Smooth muscle cell (in vitro differentiated cells): ENCODE data around the gene ZMAT2. TPM values are rescaled to one million over a fixed set of nuclear protein-coding genes. Genes with fewer than 3 reads are reported as not detected.
"Not testable (repeated sequence)": the region's sequence is repeated elsewhere in the genome, so short reads cannot be mapped to it uniquely, and the experiment has no call there.

Experiments
- DNase-seq: peaks from one replicate; lab custom pipeline; 2025; ENCODE audit not compliant: unreplicated experiment; lab: John Stamatoyannopoulos, UW
- H2AFZ ChIP-seq: fragments of 200-600 bp; sonication (generic); 2 replicates; pipeline ENCODE4 v1.6.0; 2016; ENCODE audit warnings: antibody characterized with exemption, low read depth, mild to moderate bottlenecking
- H3F3A ChIP-seq: fragments of 200-600 bp; sonication (generic); 2 replicates; pipeline ENCODE4 v1.6.0; 2017; ENCODE audit warnings: antibody characterized with exemption, low read depth
- H3K27ac ChIP-seq: fragments of 200-600 bp; sonication (generic); 2 replicates; pipeline ENCODE4 v1.5.1; 2016; ENCODE audit warnings: low read depth, mild to moderate bottlenecking
- H3K27me3 ChIP-seq: fragments of 200-600 bp; sonication (generic); 2 replicates; pipeline ENCODE4 v1.6.1; 2016; ENCODE audit warnings: low read depth, mild to moderate bottlenecking
- H3K36me3 ChIP-seq: fragments of 200-600 bp; sonication (generic); 2 replicates; pipeline ENCODE4 v1.5.1; 2016; ENCODE audit warnings: low read depth
- H3K4me1 ChIP-seq: fragments of 200-600 bp; sonication (generic); 2 replicates; pipeline ENCODE4 v1.5.1; 2016; ENCODE audit warnings: low read depth
- H3K4me2 ChIP-seq: fragments of 200-600 bp; sonication (generic); 2 replicates; pipeline ENCODE4 v1.6.0; 2016; ENCODE audit warnings: mild to moderate bottlenecking
- H3K4me3 ChIP-seq: fragments of 200-600 bp; sonication (generic); 2 replicates; pipeline ENCODE4 v1.5.1; 2016; ENCODE audit warnings: mild to moderate bottlenecking
- H3K79me2 ChIP-seq: fragments of 200-600 bp; sonication (generic); 2 replicates; pipeline ENCODE4 v1.6.0; 2016; ENCODE audit warnings: low read depth, mild to moderate bottlenecking
- H3K9ac ChIP-seq: fragments of 200-600 bp; sonication (generic); 2 replicates; pipeline ENCODE4 v1.6.0; 2016; ENCODE audit warnings: low read depth
- H3K9me3 ChIP-seq: fragments of 200-600 bp; sonication (generic); replicated peaks from 2 replicates; pipeline ENCODE4 v1.5.1; 2016; ENCODE audit warnings: low read depth
- H4K20me1 ChIP-seq: fragments of 200-600 bp; sonication (generic); 2 replicates; pipeline ENCODE4 v1.6.0; 2016; ENCODE audit warnings: low read depth
- WGBS: methylation state at CpG from one replicate; pipeline ENCODE4 v1.1.7; 2016; ENCODE audit warnings: low lambda C conversion rate; 5-methylcytosine and 5-hydroxymethylcytosine counted together
- polyA plus RNA-seq: library from polyadenylated mRNA; unstranded; fragments of >200 nt; fragmentation: Nextera tagmentation; extraction: Ambion mirVana; gene quantifications from 2 replicates; pipeline ENCODE4 v1.2.1, GENCODE V29; 2016
- total RNA-seq: library from RNA; depleted of rRNA; stranded (reverse); fragments of >200 nt; gene quantifications from 2 replicates; pipeline ENCODE4 v1.2.3, GENCODE V29; 2014
- TF ChIP-seq, protein P1 (sequence below): fragments of 200-600 bp; sonication (generic); IDR thresholded peaks from 2 replicates; pipeline ENCODE4 v1.5.1; 2017; ENCODE audit warnings: borderline replicate concordance, mild to moderate bottlenecking, antibody characterized with exemption; ENCODE audit not compliant: insufficient read depth, poor library complexity, severe bottlenecking

ZMAT2 gene
- total and polyA plus RNA-seq, 2 experiments from 2014 or later, result 32.9 to 34.6 TPM

- peaks cover 9% of the 10 kb centered on the region for H3K36me3 ChIP-seq
- TF ChIP-seq, protein P1, sequence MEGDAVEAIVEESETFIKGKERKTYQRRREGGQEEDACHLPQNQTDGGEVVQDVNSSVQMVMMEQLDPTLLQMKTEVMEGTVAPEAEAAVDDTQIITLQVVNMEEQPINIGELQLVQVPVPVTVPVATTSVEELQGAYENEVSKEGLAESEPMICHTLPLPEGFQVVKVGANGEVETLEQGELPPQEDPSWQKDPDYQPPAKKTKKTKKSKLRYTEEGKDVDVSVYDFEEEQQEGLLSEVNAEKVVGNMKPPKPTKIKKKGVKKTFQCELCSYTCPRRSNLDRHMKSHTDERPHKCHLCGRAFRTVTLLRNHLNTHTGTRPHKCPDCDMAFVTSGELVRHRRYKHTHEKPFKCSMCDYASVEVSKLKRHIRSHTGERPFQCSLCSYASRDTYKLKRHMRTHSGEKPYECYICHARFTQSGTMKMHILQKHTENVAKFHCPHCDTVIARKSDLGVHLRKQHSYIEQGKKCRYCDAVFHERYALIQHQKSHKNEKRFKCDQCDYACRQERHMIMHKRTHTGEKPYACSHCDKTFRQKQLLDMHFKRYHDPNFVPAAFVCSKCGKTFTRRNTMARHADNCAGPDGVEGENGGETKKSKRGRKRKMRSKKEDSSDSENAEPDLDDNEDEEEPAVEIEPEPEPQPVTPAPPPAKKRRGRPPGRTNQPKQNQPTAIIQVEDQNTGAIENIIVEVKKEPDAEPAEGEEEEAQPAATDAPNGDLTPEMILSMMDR, result no peak
- WGBS, result under 1% methylated on average over 54 of the region's 54 CpGs
Measured at GRCh38 chr5:140664359-140665119, 35.7 kb upstream of the ZMAT2 start, which contains the start of gene WDR55. Gene WDR55 (plus strand): TSS chr5:140664904. CDS start chr5:140664913, 9 bp downstream.

DNA sequence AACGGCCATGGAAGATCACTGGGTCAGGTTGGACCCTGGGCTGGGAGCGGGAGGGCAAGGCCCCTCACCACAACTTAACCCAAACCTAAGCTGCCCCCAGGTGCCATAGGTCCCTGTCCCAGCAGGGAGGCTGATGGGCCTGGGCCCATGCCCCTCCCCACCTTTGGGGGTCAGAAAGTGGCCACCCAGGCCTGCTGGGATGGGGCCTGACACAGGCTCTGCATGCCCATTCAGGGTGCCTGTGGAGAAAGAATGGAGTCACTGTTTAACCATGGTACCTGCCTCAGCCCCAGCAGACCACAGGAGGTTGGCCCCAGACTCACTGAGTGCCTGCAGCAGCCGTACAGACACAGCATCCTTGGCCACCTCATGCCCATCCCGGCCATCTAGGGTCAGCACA is 29.2 kb upstream of the ZMAT2 start:
- Histone ChIP-seq H3F3A (peaks cover 12% of the 10 kb centered on the region), H3K79me2 (peaks cover 17% of the 10 kb centered on the region)
- H3K27me3 ChIP-seq, H3K9ac ChIP-seq, H3K4me1 ChIP-seq, H3K27ac ChIP-seq, H3K4me3 ChIP-seq, DNase-seq, H3K36me3 ChIP-seq, H3K4me2 ChIP-seq, H3K9me3 ChIP-seq, H4K20me1 ChIP-seq, H2AFZ ChIP-seq: not testable (repeated sequence)
- WGBS, result 88% methylated on average over 2 of the region's 4 CpGs

More at GRCh38 chr5:140664359-140665119, 35.7 kb upstream of the ZMAT2 start, which contains the start of gene WDR55:
- H3K9me3 ChIP-seq, result no peaks in the 10 kb centered on the region
- peak within 1 kb of the TSS; percentile 66 for H3K9ac ChIP-seq
- no peaks in the 10 kb centered on the region for H3K27me3 ChIP-seq
- H4K20me1 ChIP-seq, result peaks cover 6% of the 10 kb centered on the region
- peak within 1 kb of the TSS; percentile 82 for H3K4me3 ChIP-seq
- peaks cover 10% of the 10 kb centered on the region for H3F3A ChIP-seq
- H3K4me1 ChIP-seq, result peaks cover 4% of the 10 kb centered on the region
- H3K4me2 ChIP-seq, result peak within 1 kb of the TSS; percentile 85
- peak within 1 kb of the TSS; percentile 53 for H2AFZ ChIP-seq
- peak; percentile 86 for DNase-seq
- peak within 1 kb of the TSS; percentile 81 for H3K27ac ChIP-seq
- H3K79me2 ChIP-seq, result peaks cover 29% of the 10 kb centered on the region

DNA sequence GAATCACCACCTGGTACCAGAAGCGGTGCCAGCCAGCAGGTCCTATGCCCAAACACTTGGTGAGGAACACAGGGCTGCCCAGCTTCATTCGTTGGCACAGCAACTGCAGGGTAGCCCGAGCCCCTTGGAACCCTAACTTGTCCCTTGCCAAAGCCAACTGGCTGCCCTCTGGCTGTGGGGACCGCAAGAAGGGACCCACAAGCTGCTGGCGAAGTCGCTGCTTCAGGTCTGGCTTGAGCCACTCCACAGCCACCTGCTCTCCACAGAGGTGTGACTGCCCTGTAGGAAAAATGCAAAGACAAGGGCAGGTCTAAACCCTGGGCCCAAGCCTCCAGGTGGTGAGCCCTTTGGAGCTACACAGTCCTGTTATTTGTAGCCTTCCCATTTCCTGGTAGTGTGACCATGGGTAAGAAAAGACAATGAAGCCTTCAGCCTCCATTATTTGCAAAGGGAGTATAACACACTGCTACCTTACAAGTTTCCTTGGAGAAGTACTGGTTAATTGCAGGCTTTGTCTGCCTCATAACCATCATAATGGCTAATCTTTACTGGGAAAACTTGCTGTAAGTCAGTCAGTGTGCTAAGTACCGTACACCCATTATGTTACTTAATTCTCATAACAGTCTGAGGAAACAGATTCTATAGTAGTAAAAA is 28.6 kb upstream of the ZMAT2 start:
- Histone ChIP-seq H3F3A (peaks cover 12% of the 10 kb centered on the region), H3K36me3 (peaks cover 5% of the 10 kb centered on the region), H3K4me1 (peaks cover under 1% of the 10 kb centered on the region), H2AFZ (no peak overlapping the region), H4K20me1 (peaks cover 3% of the 10 kb centered on the region), H3K4me2 (no peak overlapping the region), H3K4me3 (no peak overlapping the region), H3K79me2 (peaks cover 12% of the 10 kb centered on the region), H3K9me3 (no peaks in the 10 kb centered on the region), H3K9ac (no peak overlapping the region), H3K27me3 (no peaks in the 10 kb centered on the region), H3K27ac (no peak overlapping the region)
- TF ChIP-seq, protein P1, result no peak
- DNase-seq, result no peak
- 97% methylated on average over 6 of the region's 7 CpGs for WGBS

DNA sequence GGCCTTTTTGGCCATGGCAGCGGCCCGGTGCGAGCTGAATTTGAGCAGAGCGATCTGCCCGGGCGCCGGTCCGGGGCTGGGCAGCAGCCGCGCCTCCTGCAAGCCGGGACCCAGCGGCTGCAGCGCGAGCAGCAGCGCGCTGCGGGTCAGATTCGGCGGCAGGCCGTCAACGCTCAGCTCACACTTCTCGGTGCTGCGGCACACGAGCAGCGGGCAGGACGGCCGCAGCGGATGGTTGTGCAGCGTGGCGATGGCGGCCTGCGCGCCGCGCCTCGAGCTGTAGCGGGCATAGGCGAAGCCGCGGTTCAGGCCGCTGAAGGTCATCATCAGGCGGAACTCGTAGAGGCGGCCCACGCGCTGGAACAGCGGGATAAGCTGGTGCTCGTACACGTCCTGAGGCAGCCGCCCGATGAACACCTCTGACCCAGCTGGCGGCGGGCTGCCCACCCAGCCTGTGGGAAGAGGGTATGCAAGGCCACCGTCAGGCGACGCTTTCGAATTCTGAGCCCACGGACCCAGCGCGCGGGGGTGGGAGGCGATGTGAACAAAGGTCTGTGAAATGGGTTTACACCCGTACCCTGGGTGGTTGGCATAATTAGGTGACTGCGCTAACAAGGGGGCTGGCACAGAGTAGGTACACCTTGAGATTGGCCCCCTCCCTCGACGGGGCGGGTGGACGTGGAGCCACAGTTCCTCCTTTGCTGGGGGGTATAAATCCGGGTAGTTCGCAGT is 27.6 kb upstream of the ZMAT2 start:
- 95% methylated on average over 70 of the region's 70 CpGs for WGBS
- H3F3A ChIP-seq, result peaks cover 12% of the 10 kb centered on the region
- no peak overlapping the region for H2AFZ ChIP-seq
- no peak overlapping the region for H3K4me3 ChIP-seq
- no peaks in the 10 kb centered on the region for H3K9me3 ChIP-seq
- H3K27me3 ChIP-seq, result no peaks in the 10 kb centered on the region
- H3K4me2 ChIP-seq, result no peak overlapping the region
- H3K4me1 ChIP-seq, result no peaks in the 10 kb centered on the region
- peaks cover 5% of the 10 kb centered on the region for H3K36me3 ChIP-seq
- no peak overlapping the region for H3K27ac ChIP-seq
- TF ChIP-seq, protein P1, result no peak
- no peak for DNase-seq
- peaks cover 2% of the 10 kb centered on the region for H3K79me2 ChIP-seq
- H3K9ac ChIP-seq, result no peak overlapping the region
- H4K20me1 ChIP-seq, result no peaks in the 10 kb centered on the region
